ENCODE data around the gene ADK. TPM values are rescaled to one million over a fixed set of nuclear protein-coding genes. Genes with fewer than 3 reads are reported as not detected.

ADK gene
- total RNA-seq, 1 donor from 2014 or later: 31.9 TPM

DNA sequence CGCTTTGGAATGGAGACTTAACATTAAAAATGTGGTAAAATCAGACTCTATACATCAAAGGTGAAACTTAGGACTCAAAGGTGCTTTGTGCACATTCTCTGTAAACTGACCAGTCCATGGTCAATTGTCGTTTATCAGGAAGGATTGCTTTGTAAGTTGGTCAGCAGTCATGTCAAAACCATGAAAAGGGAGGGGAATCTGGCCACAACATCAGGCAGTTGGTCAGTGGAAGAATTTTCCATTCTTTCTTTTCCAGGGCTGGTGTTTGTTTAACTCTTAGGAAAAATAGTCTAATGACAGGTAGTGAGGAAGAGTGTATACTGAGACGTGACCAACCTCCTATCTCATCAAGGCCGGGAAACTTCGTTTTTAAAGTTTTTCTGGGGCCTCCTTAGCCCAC is 226.5 kb downstream of the ADK start:
- no peak for DNase-seq (ENCODE audit: low spot score)
- Mint-ChIP-seq H3K4me3 (ENCODE audit: unreplicated experiment) (no peak overlapping the region), H3K27me3 (ENCODE audit: low read depth) (no peaks in the 10 kb centered on the region), H3K27ac (ENCODE audit: unreplicated experiment) (no peak overlapping the region), H3K4me1 (ENCODE audit: low read depth) (peaks cover 9% of the 10 kb centered on the region), H3K36me3 (ENCODE audit: low read depth) (no peaks in the 10 kb centered on the region), H3K9me3 (ENCODE audit: low read depth) (no peaks in the 10 kb centered on the region)
- TF ChIP-seq, protein P1, sequence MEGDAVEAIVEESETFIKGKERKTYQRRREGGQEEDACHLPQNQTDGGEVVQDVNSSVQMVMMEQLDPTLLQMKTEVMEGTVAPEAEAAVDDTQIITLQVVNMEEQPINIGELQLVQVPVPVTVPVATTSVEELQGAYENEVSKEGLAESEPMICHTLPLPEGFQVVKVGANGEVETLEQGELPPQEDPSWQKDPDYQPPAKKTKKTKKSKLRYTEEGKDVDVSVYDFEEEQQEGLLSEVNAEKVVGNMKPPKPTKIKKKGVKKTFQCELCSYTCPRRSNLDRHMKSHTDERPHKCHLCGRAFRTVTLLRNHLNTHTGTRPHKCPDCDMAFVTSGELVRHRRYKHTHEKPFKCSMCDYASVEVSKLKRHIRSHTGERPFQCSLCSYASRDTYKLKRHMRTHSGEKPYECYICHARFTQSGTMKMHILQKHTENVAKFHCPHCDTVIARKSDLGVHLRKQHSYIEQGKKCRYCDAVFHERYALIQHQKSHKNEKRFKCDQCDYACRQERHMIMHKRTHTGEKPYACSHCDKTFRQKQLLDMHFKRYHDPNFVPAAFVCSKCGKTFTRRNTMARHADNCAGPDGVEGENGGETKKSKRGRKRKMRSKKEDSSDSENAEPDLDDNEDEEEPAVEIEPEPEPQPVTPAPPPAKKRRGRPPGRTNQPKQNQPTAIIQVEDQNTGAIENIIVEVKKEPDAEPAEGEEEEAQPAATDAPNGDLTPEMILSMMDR (IDR thresholded peaks at IDR 0.05): no peak

DNA sequence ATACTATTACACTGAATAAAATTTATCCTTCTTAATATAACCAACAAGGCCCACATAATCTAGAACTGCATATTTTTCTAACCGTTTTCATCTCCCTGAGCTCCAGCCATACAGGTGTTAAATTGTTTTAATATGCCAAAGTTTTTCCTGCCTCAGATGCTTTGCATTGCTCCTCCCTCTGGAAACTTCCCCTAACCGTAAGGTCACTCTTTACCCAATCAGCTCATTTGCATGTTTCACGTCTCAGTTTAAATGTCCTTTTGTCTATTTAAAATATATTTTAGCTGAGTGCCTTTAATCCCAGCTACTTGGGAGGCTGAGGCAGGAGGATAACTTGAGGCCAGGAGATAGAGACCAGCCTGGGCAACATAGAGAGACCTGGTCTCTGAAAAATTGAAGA is 228.5 kb downstream of the ADK start:
- Mint-ChIP-seq H3K27me3 (ENCODE audit: low read depth) (no peaks in the 10 kb centered on the region), H3K4me3 (ENCODE audit: unreplicated experiment) (no peak overlapping the region), H3K36me3 (ENCODE audit: low read depth) (no peaks in the 10 kb centered on the region), H3K9me3 (ENCODE audit: low read depth) (no peaks in the 10 kb centered on the region), H3K27ac (ENCODE audit: unreplicated experiment) (no peak overlapping the region), H3K4me1 (ENCODE audit: low read depth) (peaks cover 9% of the 10 kb centered on the region)
- DNase-seq (ENCODE audit: low spot score): no peak
- TF ChIP-seq, protein P1 (IDR thresholded peaks at IDR 0.05): no peak

DNA sequence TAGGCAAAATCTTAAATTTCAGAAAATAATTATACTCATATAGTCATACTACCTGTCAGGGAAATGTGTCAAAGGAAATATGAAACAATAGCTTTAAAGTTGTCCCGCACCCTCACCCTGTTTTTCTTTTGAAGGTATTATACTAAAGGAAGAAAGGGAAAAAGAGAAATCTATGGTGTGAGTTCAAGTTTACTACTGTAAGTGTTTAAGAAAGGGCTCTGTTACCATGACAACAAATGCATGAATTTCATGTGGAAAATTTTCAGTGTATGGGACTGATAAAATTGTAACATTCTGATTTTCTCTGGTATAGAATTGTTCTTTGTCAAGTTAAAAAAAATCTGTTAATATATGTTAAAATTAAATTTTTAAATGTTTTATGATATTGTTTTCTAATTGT is 229.8 kb downstream of the ADK start:
- TF ChIP-seq, protein P1 (IDR thresholded peaks at IDR 0.05): no peak
- Mint-ChIP-seq H3K27me3 (ENCODE audit: low read depth) (no peaks in the 10 kb centered on the region), H3K36me3 (ENCODE audit: low read depth) (no peaks in the 10 kb centered on the region), H3K27ac (ENCODE audit: unreplicated experiment) (no peak overlapping the region), H3K4me3 (ENCODE audit: unreplicated experiment) (no peak overlapping the region), H3K4me1 (ENCODE audit: low read depth) (peaks cover 12% of the 10 kb centered on the region), H3K9me3 (ENCODE audit: low read depth) (no peaks in the 10 kb centered on the region)
- DNase-seq (ENCODE audit: low spot score): no peak

DNA sequence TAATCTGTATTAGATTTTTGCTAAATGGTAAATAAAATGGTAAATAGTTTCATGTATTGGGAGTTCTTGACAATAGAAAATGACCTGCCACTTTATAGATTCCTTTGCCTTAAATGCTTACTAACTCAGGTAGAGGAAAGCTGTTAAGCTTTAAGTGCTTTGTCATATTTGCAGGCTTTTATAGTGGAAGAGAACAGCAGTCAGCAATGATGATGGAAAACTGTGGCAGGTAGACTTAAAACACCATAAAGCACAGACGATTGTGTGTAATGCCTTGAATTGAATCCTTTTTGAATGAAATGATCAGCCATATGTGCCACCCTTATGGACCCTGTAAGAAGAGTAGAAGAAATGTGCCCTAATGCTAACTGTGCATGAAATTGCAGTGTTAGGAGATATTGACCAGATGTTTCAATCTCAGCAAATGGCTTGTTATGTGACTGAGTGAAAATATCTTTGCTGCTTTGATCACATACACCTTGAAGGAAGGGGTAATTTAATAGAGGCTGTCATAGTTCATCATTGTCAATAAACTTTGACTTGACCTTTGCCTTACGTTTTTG is 230.4 kb downstream of the ADK start:
- H3K27ac Mint-ChIP-seq (ENCODE audit: unreplicated experiment): no peak overlapping the region
- no peaks in the 10 kb centered on the region for H3K27me3 Mint-ChIP-seq (ENCODE audit: low read depth)
- H3K9me3 Mint-ChIP-seq (ENCODE audit: low read depth): no peaks in the 10 kb centered on the region
- H3K4me3 Mint-ChIP-seq (ENCODE audit: unreplicated experiment): no peak overlapping the region
- H3K36me3 Mint-ChIP-seq (ENCODE audit: low read depth): no peaks in the 10 kb centered on the region
- peaks cover 12% of the 10 kb centered on the region for H3K4me1 Mint-ChIP-seq (ENCODE audit: low read depth)
- TF ChIP-seq, protein P1 (IDR thresholded peaks at IDR 0.05): no peak
- no peak for DNase-seq (ENCODE audit: low spot score)

DNA sequence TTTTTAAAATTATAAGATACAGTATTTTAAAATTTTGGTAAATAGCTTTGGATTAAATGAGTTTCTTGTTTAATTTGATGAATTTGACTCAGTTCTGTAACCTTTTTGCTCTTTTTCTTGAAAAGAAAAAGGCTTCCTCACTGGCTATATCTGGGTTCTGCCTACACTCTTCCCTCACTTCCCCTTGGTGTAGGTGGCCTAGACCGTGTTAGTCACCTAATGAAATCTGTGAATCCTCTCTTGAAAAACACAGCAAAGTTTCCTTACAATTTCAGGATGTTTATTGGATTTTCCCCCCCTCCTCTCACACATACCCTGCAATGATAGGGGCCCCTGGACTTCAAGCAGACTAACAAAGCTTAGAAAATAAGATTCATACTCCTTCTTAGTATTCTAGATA is 231.6 kb downstream of the ADK start:
- no peaks in the 10 kb centered on the region for H3K36me3 Mint-ChIP-seq (ENCODE audit: low read depth)
- TF ChIP-seq, protein P1 (IDR thresholded peaks at IDR 0.05): no peak
- no peaks in the 10 kb centered on the region for H3K9me3 Mint-ChIP-seq (ENCODE audit: low read depth)
- H3K4me1 Mint-ChIP-seq (ENCODE audit: low read depth): peaks cover 3% of the 10 kb centered on the region
- no peak overlapping the region for H3K27ac Mint-ChIP-seq (ENCODE audit: unreplicated experiment)
- no peak for DNase-seq (ENCODE audit: low spot score)
- no peaks in the 10 kb centered on the region for H3K27me3 Mint-ChIP-seq (ENCODE audit: low read depth)
- H3K4me3 Mint-ChIP-seq (ENCODE audit: unreplicated experiment): no peak overlapping the region

Measured in chondrocyte (in vitro differentiated cells).